Ectodermal cell (in vitro differentiated cells): ENCODE data around the gene SLC2A10.

Experiments
- H3K27ac ChIP-seq: 2 replicates; pipeline ENCODE4 v1.7.0; 2013; ENCODE audit warnings: mild to moderate bottlenecking, low read depth, low read length; ENCODE audit not compliant: insufficient read depth, poor library complexity, severe bottlenecking
- H3K27me3 ChIP-seq: 2 replicates; pipeline ENCODE4 v1.7.0; 2013; ENCODE audit warnings: mild to moderate bottlenecking, low read length; ENCODE audit not compliant: insufficient read depth, control insufficient read depth, poor library complexity, severe bottlenecking
- H3K36me3 ChIP-seq: one replicate; pipeline ENCODE4 v1.7.0; 2013; ENCODE audit warnings: low read length; ENCODE audit not compliant: control insufficient read depth, insufficient read depth
- H3K4me1 ChIP-seq: one replicate; pipeline ENCODE4 v1.7.0; 2013; ENCODE audit warnings: low read length; ENCODE audit not compliant: control insufficient read depth, insufficient read depth
- H3K4me3 ChIP-seq: 2 replicates; pipeline ENCODE4 v1.7.0; 2013; ENCODE audit warnings: low read depth, low read length, control low read depth; ENCODE audit not compliant: insufficient read depth
- H3K9me3 ChIP-seq: 2 replicates; pipeline ENCODE4 v1.7.0; 2013; ENCODE audit warnings: mild to moderate bottlenecking, low read length, moderate library complexity; ENCODE audit not compliant: control insufficient read depth
- WGBS, 2 experiments: methylation state at CpG; one replicate each; pipeline ENCODE4 v1.1.7; 2013; ENCODE audit warnings: missing lambda C conversion rate in 2 of 2; 5-methylcytosine and 5-hydroxymethylcytosine counted together

Gene SLC2A10

DNA sequence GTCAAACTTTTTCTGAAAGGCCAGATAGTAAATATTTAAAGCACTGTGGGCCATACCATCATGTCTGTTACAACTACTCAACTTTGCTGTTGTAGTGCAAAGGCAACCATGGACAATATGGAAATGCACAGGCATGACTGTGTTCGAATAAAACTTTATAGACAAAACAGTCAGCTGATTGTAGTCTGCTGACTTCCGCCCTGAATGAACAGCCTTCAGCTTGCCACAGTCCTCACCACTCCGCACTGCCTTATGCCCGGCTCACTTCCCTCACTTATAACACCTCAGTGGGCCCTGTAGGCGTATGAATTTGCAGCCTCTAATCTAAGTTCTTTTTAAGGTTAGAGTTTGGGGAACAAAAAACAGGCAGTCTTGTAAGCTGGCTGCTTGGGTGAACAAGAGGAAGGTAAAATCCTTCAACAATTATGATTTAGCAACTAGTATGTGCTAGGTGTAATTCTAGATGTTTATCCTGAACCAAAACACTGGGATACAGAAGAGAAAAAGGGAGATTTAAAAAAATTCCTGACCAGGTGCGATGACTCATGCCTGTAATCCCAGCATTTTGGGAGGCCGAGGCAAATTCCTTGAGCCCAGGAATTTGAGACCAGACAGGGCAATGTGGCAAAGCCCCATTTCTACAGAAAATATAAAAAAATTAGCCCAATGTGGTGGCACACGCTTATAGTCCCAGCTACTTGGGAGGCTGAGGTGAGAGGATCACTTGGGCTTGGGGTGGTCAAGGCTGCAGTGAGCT lies 6.8 kb upstream of the SLC2A10 start:
- H3K4me3 ChIP-seq = no peak overlapping the region
- no peaks in the 10 kb centered on the region for H3K36me3 ChIP-seq
- 90 to 94% methylated on average over 8 of the region's 8 CpGs for WGBS, 2 experiments
- no peaks in the 10 kb centered on the region for H3K9me3 ChIP-seq
- no peaks in the 10 kb centered on the region for H3K27me3 ChIP-seq
- H3K4me1 ChIP-seq = peaks cover 3% of the 10 kb centered on the region
- H3K27ac ChIP-seq = no peak overlapping the region

DNA sequence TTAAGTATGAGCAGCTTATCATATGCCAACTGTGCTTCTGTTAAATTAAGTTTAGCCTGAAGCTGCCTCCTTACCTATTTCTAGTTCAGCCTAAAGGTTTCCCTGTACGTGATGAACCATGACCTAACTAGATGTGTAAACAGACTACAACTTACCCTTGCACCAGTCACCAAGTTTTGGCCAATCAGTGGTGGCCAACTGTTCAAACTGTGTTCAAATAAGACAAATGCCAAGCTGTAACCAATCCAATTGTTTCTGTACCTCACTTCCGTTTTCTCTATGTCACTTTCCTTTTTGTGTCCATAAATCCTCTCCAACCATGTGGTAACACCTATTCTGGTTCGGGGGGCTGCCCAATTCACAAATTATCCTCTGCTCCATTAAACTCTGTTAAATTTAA lies 6.0 kb upstream of the SLC2A10 start:
- Histone ChIP-seq H3K4me3 (no peak overlapping the region), H3K36me3 (no peaks in the 10 kb centered on the region), H3K27ac (no peak overlapping the region), H3K9me3 (no peaks in the 10 kb centered on the region), H3K4me1 (peaks cover 3% of the 10 kb centered on the region), H3K27me3 (no peaks in the 10 kb centered on the region)
- WGBS, 2 experiments = 88 to 96% methylated on average over 3 of the region's 3 CpGs

DNA sequence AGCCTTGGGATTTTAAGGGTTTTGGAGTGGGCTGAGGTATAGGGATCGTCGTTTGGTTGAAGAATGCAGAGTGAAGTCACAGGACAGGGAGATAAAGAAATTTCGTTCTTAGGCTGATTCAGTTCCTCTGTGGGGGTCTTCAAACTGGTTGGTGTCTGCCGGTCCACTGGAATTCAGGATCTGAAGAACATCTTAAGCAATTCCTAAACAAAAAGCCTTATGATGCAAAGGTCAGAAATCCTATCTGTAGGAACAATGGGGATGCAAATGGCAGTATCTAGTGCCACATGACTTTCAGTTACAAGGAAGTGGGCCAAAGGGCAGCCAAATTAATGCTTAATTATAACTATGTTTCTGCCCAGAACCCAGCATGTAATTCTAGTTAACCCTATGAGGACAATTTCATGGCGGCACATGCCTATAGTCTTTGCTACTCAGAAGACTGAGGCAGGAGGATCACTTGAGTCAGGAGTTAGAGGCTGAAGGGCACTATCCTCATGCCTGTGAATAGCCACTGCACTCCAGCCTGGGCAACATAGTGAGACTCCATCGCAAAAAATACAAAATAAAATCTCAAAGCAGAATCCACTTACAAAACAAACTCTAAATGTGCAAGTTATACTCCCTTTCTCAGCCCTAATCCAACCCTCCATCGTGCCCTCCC lies 4.6 kb upstream of the SLC2A10 start:
- H3K4me3 ChIP-seq = no peak overlapping the region

DNA sequence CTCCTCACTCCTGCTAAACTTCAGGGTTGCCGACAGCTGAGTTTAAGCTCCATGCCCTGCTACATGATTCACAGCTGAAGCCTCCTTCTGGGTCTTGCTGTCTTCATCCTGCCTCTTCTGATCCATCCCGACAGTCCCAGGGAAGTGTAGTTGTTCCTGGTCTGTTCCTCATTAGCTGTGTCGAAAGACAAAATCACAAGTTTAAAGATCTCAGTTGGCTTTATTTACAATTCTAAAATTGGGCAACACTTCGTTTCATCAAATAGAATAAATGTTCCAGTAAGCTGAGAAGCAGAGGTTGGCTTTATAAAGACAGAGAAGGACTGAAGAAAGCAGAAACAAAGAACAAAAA lies 4.1 kb upstream of the SLC2A10 start:
- peaks cover 11% of the 10 kb centered on the region for H3K4me1 ChIP-seq
- H3K36me3 ChIP-seq = no peaks in the 10 kb centered on the region
- no peaks in the 10 kb centered on the region for H3K27me3 ChIP-seq
- WGBS, 2 experiments = 94 to 99% methylated on average over 4 of the region's 4 CpGs
- H3K9me3 ChIP-seq = no peaks in the 10 kb centered on the region
- no peak overlapping the region for H3K27ac ChIP-seq
- no peak overlapping the region for H3K4me3 ChIP-seq

More for the DNA sequence above, 4.6 kb upstream of the SLC2A10 start:
- Histone ChIP-seq H3K27me3 (no peaks in the 10 kb centered on the region), H3K27ac (no peak overlapping the region), H3K36me3 (no peaks in the 10 kb centered on the region), H3K9me3 (no peaks in the 10 kb centered on the region), H3K4me1 (peaks cover 11% of the 10 kb centered on the region)
- WGBS, 2 experiments = 44 to 47% methylated on average over 7 of the region's 7 CpGs

DNA sequence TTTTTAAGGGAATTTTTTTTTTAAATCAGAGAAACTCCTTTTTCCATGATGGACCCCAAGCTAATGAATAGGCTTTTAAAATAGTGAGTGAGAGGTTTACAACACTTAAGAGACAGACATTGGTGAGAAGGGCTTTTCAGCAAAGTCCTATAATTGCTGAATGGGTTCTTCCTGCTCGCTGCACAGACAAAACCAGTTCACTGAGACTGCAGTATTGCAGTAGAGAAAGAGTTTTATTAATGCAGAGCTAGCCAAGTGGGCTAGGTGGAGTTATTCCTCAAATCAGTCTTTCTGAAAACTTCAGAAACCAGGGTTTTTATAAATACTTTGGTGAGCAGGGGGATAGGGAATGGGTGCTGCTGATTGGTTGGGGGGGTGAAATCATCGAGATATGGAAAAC lies 3.2 kb upstream of the SLC2A10 start:
- peaks cover 11% of the 10 kb centered on the region for H3K4me1 ChIP-seq
- no peak overlapping the region for H3K4me3 ChIP-seq
- no peaks in the 10 kb centered on the region for H3K27me3 ChIP-seq
- WGBS, 2 experiments = 92 to 95% methylated on average over 2 of the region's 2 CpGs
- no peaks in the 10 kb centered on the region for H3K36me3 ChIP-seq
- H3K9me3 ChIP-seq = no peaks in the 10 kb centered on the region
- H3K27ac ChIP-seq = no peak overlapping the region

DNA sequence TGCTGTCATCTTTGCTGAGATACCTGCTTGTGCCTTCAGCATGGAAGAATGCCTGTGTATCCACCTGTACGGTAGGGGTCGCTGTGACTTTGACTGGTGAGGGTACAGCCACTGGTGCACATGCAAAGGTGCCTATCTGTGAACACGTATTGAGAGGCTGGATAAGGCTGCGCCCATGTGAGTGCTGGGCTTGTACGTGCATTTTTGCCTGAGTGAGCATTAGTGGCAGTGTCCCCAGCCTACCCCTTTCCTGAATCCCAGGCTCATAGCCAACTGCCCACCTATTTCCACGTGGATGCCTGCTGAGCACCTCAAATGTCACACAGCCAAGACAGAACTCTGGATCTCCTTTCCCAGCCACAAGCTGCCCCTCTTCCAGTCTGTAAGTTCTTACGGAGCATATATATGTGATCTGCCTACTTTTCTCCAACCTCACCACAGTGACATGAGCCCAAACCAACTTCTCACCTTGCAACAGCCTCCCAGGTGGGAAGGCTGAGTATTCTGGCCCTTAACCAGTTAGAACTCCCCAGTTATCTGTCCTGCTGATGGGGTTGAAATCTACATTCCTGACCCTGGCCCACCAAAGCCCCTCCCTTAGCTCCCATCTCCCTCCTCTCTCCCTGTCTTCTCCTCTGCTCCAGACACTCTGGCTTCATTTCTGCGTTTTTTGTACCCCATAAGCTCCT lies 1.1 kb upstream of the SLC2A10 start:
- Histone ChIP-seq H3K4me3 (no peak overlapping the region), H3K4me1 (peaks cover 11% of the 10 kb centered on the region), H3K27ac (no peak overlapping the region), H3K36me3 (no peaks in the 10 kb centered on the region), H3K27me3 (no peaks in the 10 kb centered on the region), H3K9me3 (no peaks in the 10 kb centered on the region)
- 80 to 83% methylated on average over 8 of the region's 8 CpGs for WGBS, 2 experiments

DNA sequence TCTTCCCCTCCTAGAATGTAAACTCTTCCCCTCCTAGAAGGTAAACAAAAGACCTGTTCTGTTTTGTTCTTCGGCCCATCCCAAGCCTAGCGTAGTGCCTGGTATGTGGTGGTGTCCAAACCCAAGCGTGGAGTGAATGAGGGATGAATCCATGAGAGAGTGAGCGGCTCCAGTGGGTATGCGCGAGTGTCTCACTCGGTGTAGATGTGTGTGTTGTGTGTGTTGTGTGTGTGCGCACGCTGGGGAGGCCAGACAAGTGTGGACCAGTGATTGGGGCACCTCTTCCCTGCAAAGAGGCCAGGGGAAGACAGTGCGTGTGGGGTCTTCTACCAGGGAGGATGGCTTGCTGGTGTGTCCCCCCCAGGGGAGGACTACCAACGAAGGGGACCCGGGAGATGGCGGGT lies 392 bp upstream of the SLC2A10 start:
- WGBS, 2 experiments = 60 to 62% methylated on average over 13 of the region's 13 CpGs
- Histone ChIP-seq H3K27ac (no peak overlapping the region), H3K36me3 (no peaks in the 10 kb centered on the region), H3K27me3 (no peaks in the 10 kb centered on the region), H3K4me3 (peak overlapping the region; percentile 56), H3K9me3 (no peaks in the 10 kb centered on the region), H3K4me1 (peaks cover 11% of the 10 kb centered on the region)

DNA sequence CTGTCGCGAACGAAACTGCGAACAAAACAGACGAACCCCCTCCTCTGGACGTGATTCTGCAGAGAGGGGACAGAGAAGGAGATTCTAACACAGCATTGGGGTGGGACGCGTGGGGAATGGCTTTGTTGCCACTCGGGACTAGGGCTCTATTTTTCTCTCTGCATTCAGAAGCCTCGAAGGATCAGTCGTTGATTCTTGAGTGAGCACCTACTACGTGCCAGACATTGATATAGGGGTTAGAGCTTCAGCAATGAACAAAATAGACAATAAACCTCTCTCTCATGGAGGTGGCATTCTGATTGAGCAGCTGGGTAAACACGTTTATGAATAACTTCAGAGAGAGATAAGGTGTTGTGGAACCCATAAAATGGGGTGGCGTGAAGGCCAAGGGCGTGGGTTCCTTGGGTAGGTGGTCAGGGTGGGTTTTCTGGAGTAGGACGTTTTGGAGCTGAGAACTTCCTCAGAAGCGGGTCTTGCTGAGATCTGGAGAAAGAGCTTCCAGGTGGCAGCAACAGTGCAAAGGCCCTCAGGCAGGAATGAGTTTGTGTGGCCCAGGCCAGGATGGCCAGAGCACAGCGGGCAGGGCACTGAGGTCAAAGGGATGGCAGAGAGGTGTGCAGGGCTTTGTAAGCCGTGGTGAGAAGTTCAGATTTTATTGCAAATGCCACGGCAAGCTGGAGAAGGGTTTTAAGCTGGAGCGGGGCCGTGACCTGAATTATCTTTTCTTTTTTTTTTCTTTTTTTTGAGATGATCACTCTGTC lies 884 bp downstream of the SLC2A10 start:
- WGBS, 2 experiments = 59 to 62% methylated on average over 22 of the region's 22 CpGs
- H3K4me1 ChIP-seq = peaks cover 12% of the 10 kb centered on the region
- peak overlapping the region; percentile 56 for H3K4me3 ChIP-seq
- no peaks in the 10 kb centered on the region for H3K27me3 ChIP-seq
- no peaks in the 10 kb centered on the region for H3K36me3 ChIP-seq
- H3K9me3 ChIP-seq = no peaks in the 10 kb centered on the region
- no peak overlapping the region for H3K27ac ChIP-seq

DNA sequence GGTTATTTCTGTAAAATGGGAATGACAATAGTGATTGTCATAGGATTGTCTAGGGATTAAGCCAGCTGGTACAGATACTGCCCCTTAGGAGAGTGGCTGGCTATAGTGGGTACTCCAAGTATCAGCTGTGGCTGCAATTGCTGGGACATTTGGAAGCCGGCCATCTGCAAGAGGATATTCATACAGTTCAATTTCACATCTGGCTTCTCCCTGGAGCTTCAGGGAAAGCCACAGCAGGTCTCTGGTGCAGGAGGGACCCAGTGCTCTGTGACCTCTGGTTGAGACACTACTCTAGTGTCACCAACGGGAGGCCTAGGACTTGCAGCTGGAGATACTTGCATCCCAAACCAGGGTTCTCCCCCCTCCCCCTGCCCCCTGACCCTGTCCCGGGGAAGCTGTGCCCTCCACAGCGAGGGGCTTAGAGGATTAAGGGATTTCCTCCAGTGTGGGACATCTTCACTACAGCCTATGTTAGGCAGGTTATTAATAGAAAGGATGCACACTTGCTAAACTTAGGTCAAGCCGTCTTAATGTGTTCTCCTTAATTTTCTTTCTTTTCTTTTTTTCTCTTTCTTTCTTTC lies 2.7 kb downstream of the SLC2A10 start:
- Histone ChIP-seq H3K4me1 (peaks cover 16% of the 10 kb centered on the region), H3K27ac (no peak overlapping the region), H3K9me3 (no peaks in the 10 kb centered on the region), H3K4me3 (no peak overlapping the region), H3K27me3 (no peaks in the 10 kb centered on the region), H3K36me3 (no peaks in the 10 kb centered on the region)
- 72 to 76% methylated on average over 5 of the region's 5 CpGs for WGBS, 2 experiments
